ENCODE measurements around the gene LRRC74A. TPM values are rescaled to one million over a fixed set of nuclear protein-coding genes. Genes with fewer than 3 reads are reported as not detected.

Gene LRRC74A
- total RNA-seq, 1 donor from 2014 or later: not detected

DNA sequence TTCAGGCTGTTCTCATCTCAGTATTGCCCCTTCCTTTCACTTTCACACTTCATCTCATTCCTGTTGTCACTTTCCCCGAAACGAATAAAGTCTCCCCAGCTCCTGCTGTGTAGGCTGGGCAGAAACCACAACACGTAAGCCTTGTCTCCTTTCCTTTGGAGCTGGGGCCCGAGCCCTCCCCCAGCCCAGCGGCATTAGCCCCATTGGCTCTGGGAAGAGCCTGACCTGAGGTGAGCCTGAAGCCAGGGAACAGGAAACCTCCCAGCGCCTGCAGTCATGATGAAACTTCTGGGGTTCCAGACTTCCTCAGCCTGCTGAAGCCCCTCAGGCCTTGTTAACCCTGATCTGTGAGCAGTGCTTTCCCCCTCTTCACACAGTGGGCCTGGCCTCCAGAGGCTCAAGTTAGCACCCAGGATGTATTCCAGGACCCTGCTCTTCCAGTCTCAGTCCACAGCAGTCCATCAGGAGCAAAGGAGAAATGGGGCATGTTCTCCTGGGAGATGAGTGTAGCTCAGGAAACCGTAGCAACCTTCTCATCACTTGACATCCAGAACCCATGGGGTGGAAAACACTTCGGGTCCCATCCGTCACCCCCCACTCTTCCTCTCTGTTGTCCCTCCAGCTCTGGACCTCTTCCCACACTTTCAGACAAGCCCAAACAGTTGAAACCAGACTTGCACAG is 43.2 kb upstream of the LRRC74A start:
- no peaks in the 10 kb centered on the region for H3K27me3 ChIP-seq (ENCODE audit: control insufficient read depth, insufficient read depth, low read length)
- DNase-seq (ENCODE audit: low read depth): no peak
- no peak for TF ChIP-seq CTCF (IDR thresholded peaks at IDR 0.05; ENCODE audit: insufficient read depth, low read length, poor library complexity, severe bottlenecking)
- no peaks in the 10 kb centered on the region for H3K36me3 ChIP-seq (ENCODE audit: control insufficient read depth, insufficient read depth, low read length)
- no peak overlapping the region for H3K4me3 ChIP-seq (ENCODE audit: low read depth, low read length)

GRCh38 chr14:76784266-76784874 is 41.8 kb upstream of the LRRC74A start:
- DNase-seq (ENCODE audit: low read depth): no peak
- peaks cover 1% of the 10 kb centered on the region for H3K36me3 ChIP-seq (ENCODE audit: control insufficient read depth, insufficient read depth, low read length)
- no peak overlapping the region for H3K4me3 ChIP-seq (ENCODE audit: low read depth, low read length)
- H3K27me3 ChIP-seq (ENCODE audit: control insufficient read depth, insufficient read depth, low read length): no peaks in the 10 kb centered on the region
- TF ChIP-seq CTCF (IDR thresholded peaks at IDR 0.05; ENCODE audit: insufficient read depth, low read length, poor library complexity, severe bottlenecking): no peak

DNA sequence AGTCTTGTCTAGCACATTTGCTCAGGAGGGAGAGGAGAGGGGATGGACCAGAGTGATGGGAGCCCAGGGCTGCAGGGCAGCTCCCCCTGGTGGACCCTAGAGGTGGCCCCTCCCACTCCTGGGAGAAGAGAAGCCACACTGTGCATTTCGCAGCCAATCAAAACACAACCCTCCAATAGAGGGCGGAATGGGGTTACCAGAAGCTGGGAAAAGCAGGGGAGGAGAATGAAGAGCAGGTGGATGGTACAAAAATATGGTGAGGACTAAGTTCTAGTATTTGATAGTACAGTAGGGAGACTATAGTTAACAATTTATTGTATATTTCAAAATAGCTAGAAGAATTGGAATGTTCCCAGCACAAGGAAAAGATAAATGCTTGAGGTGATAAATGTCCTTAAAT is 41.3 kb upstream of the LRRC74A start:
- no peak for DNase-seq (ENCODE audit: low read depth)
- Histone ChIP-seq H3K4me3 (ENCODE audit: low read depth, low read length) (no peak overlapping the region), H3K27me3 (ENCODE audit: control insufficient read depth, insufficient read depth, low read length) (no peaks in the 10 kb centered on the region), H3K36me3 (ENCODE audit: control insufficient read depth, insufficient read depth, low read length) (peaks cover 1% of the 10 kb centered on the region)
- peak; percentile 95 for TF ChIP-seq CTCF (IDR thresholded peaks at IDR 0.05; ENCODE audit: insufficient read depth, low read length, poor library complexity, severe bottlenecking)

- no peak for DNase-seq (ENCODE audit: low read depth)
- H3K27me3 ChIP-seq (ENCODE audit: control insufficient read depth, insufficient read depth, low read length): no peaks in the 10 kb centered on the region
- TF ChIP-seq CTCF (IDR thresholded peaks at IDR 0.05; ENCODE audit: insufficient read depth, low read length, poor library complexity, severe bottlenecking): no peak
- H3K36me3 ChIP-seq (ENCODE audit: control insufficient read depth, insufficient read depth, low read length): peaks cover 1% of the 10 kb centered on the region
- no peak overlapping the region for H3K4me3 ChIP-seq (ENCODE audit: low read depth, low read length)
Observed at GRCh38 chr14:76786601-76787000, 39.6 kb upstream of the LRRC74A start.

DNA sequence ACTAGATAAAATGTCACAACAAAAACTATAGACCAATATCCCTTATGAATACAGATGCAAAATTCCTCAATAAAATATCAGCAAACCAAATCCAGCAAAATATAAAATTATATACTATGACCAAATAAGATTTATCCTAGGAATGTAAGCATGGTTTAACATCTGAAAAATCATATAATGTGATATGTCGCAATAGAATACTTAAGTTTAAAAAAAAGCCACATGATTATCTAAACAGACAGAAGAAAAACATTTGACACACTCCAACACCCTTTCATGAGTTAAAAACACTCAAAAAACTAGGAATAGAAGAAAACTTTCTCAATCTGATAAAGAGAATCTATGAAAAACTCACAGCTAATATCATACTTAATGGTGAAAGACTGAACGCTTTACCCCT is 33.8 kb upstream of the LRRC74A start:
- DNase-seq (ENCODE audit: low read depth): no peak
- H3K4me3 ChIP-seq (ENCODE audit: low read depth, low read length): no peak overlapping the region
- H3K27me3 ChIP-seq (ENCODE audit: control insufficient read depth, insufficient read depth, low read length): no peaks in the 10 kb centered on the region
- H3K36me3 ChIP-seq (ENCODE audit: control insufficient read depth, insufficient read depth, low read length): peaks cover 1% of the 10 kb centered on the region
- TF ChIP-seq CTCF (IDR thresholded peaks at IDR 0.05; ENCODE audit: insufficient read depth, low read length, poor library complexity, severe bottlenecking): no peak

- TF ChIP-seq CTCF (IDR thresholded peaks at IDR 0.05; ENCODE audit: insufficient read depth, low read length, poor library complexity, severe bottlenecking): no peak
- DNase-seq (ENCODE audit: low read depth): no peak
- H3K36me3 ChIP-seq (ENCODE audit: control insufficient read depth, insufficient read depth, low read length): peaks cover 1% of the 10 kb centered on the region
- no peaks in the 10 kb centered on the region for H3K27me3 ChIP-seq (ENCODE audit: control insufficient read depth, insufficient read depth, low read length)
- no peak overlapping the region for H3K4me3 ChIP-seq (ENCODE audit: low read depth, low read length)
Observed at GRCh38 chr14:76793324-76793723, 32.9 kb upstream of the LRRC74A start.
